Measurements from ENCODE around the gene THEM5.

- TF ChIP-seq, protein P1, sequence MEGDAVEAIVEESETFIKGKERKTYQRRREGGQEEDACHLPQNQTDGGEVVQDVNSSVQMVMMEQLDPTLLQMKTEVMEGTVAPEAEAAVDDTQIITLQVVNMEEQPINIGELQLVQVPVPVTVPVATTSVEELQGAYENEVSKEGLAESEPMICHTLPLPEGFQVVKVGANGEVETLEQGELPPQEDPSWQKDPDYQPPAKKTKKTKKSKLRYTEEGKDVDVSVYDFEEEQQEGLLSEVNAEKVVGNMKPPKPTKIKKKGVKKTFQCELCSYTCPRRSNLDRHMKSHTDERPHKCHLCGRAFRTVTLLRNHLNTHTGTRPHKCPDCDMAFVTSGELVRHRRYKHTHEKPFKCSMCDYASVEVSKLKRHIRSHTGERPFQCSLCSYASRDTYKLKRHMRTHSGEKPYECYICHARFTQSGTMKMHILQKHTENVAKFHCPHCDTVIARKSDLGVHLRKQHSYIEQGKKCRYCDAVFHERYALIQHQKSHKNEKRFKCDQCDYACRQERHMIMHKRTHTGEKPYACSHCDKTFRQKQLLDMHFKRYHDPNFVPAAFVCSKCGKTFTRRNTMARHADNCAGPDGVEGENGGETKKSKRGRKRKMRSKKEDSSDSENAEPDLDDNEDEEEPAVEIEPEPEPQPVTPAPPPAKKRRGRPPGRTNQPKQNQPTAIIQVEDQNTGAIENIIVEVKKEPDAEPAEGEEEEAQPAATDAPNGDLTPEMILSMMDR (IDR thresholded peaks at IDR 0.05): no peak
- TF ChIP-seq POLR2A (IDR thresholded peaks at IDR 0.05): no peak
Measured at GRCh38 chr1:151805066-151805820, 48.3 kb downstream of the THEM5 start, which contains the start of gene LINGO4.
